Uterus (tissue), 2 donors: ENCODE data around the gene TMPRSS9.

Experiments
- POLR2A ChIP-seq, 2 donors: fragments of 450-650 bp; IDR thresholded peaks; one replicate each; pipeline ENCODE4 v1.6.1; 2016; ENCODE audit warnings: antibody characterized with exemption in 2 of 2, mild to moderate bottlenecking in 1 of 2, moderate library complexity in 1 of 2
- TF ChIP-seq, protein P1 (sequence below), 4 experiments: fragments of 200-600 bp in 2 of 4; fragments of 450-650 bp in 2 of 4; sonication (generic) in 2 of 4; IDR thresholded peaks; one replicate each; pipeline ENCODE4 v1.5.1; 2016 to 2019; ENCODE audit warnings: antibody characterized with exemption in 4 of 4, mild to moderate bottlenecking in 2 of 4, moderate library complexity in 1 of 4

- TF ChIP-seq, protein P1, sequence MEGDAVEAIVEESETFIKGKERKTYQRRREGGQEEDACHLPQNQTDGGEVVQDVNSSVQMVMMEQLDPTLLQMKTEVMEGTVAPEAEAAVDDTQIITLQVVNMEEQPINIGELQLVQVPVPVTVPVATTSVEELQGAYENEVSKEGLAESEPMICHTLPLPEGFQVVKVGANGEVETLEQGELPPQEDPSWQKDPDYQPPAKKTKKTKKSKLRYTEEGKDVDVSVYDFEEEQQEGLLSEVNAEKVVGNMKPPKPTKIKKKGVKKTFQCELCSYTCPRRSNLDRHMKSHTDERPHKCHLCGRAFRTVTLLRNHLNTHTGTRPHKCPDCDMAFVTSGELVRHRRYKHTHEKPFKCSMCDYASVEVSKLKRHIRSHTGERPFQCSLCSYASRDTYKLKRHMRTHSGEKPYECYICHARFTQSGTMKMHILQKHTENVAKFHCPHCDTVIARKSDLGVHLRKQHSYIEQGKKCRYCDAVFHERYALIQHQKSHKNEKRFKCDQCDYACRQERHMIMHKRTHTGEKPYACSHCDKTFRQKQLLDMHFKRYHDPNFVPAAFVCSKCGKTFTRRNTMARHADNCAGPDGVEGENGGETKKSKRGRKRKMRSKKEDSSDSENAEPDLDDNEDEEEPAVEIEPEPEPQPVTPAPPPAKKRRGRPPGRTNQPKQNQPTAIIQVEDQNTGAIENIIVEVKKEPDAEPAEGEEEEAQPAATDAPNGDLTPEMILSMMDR (IDR thresholded peaks at IDR 0.05), result no peak
- no peak for TF ChIP-seq POLR2A (IDR thresholded peaks at IDR 0.05)
Observed at GRCh38 chr19:2434721-2435265, 74.7 kb downstream of the TMPRSS9 start.
